Measurements from ENCODE around the gene AKT1.

The AKT1 gene

DNA sequence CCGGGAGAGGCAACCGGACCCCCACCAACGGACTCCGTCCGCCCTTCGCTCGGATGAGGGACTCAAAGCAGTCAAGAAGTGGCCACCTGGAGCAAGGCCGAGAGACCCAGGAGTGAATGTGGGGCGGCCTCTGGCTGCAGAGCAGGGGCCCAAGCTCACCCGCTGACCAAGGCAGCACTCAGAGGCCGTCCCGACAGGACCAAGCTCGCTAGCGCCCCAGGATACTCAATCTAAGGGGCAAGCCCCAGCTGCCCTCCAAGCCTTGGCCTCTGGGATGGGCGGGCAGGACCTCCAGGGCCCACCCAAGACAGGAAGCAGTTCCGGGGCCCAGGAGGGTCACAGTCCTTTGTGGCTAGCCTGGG lies 936 bp downstream of the AKT1 start:
- peak; percentile 73 for DNase-seq (ENCODE audit: low spot score)
- TF ChIP-seq, protein P1, sequence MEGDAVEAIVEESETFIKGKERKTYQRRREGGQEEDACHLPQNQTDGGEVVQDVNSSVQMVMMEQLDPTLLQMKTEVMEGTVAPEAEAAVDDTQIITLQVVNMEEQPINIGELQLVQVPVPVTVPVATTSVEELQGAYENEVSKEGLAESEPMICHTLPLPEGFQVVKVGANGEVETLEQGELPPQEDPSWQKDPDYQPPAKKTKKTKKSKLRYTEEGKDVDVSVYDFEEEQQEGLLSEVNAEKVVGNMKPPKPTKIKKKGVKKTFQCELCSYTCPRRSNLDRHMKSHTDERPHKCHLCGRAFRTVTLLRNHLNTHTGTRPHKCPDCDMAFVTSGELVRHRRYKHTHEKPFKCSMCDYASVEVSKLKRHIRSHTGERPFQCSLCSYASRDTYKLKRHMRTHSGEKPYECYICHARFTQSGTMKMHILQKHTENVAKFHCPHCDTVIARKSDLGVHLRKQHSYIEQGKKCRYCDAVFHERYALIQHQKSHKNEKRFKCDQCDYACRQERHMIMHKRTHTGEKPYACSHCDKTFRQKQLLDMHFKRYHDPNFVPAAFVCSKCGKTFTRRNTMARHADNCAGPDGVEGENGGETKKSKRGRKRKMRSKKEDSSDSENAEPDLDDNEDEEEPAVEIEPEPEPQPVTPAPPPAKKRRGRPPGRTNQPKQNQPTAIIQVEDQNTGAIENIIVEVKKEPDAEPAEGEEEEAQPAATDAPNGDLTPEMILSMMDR (IDR thresholded peaks at IDR 0.05; ENCODE audit: extremely low read depth, insufficient read depth, missing control alignments): no peak
- in situ Hi-C loops (cut with MboI; ENCODE audit: low pct_unique_long_range_greater_than_20kb, low sequenced_read_pairs, unreplicated experiment): no loop called here

DNA sequence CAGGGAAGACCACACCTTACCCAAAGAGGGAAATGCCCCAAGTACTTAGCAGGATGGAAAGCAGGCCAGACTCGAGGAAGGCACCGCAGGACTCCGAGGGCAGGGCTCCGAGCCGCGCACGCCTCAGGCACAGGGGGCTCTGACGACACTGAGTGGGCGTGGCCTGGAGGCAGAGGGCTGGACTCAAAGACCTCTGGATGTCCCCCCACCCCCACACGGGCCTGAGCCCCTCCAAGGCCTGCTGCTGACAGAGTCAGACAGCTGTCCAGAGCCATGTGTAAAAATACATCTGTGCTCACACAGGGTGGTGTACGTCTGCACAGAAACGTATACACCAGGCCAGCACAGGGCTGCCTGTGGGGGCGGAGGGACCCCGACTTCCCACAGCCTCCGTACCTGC lies 1.4 kb downstream of the AKT1 start:
- TF ChIP-seq, protein P1 (IDR thresholded peaks at IDR 0.05; ENCODE audit: extremely low read depth, insufficient read depth, missing control alignments): no peak
- DNase-seq (ENCODE audit: low spot score): peak; percentile 79
- in situ Hi-C loops (cut with MboI; ENCODE audit: low pct_unique_long_range_greater_than_20kb, low sequenced_read_pairs, unreplicated experiment): no loop called here

DNA sequence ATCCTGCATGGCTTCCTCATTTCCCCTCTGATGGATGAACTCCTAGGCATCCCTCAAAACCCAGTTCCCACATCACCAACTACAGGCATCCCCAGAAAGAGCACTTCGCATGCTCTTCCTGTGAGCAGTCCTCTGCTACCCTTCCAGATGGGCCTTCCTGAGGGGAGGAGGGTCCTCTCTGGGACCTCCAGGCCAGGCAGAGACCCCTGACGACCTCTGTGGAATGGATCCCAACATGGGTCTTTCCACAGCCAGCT lies 1.9 kb downstream of the AKT1 start:
- in situ Hi-C loops (cut with MboI; ENCODE audit: low pct_unique_long_range_greater_than_20kb, low sequenced_read_pairs, unreplicated experiment): no loop called here
- no peak for DNase-seq (ENCODE audit: low spot score)
- TF ChIP-seq, protein P1 (IDR thresholded peaks at IDR 0.05; ENCODE audit: extremely low read depth, insufficient read depth, missing control alignments): no peak

GRCh38 chr14:104792945-104793702 lies 2.4 kb downstream of the AKT1 start:
- no peak for DNase-seq (ENCODE audit: low spot score)
- TF ChIP-seq, protein P1 (IDR thresholded peaks at IDR 0.05; ENCODE audit: extremely low read depth, insufficient read depth, missing control alignments): no peak
- in situ Hi-C loops (cut with MboI; ENCODE audit: low pct_unique_long_range_greater_than_20kb, low sequenced_read_pairs, unreplicated experiment): no loop called here

DNA sequence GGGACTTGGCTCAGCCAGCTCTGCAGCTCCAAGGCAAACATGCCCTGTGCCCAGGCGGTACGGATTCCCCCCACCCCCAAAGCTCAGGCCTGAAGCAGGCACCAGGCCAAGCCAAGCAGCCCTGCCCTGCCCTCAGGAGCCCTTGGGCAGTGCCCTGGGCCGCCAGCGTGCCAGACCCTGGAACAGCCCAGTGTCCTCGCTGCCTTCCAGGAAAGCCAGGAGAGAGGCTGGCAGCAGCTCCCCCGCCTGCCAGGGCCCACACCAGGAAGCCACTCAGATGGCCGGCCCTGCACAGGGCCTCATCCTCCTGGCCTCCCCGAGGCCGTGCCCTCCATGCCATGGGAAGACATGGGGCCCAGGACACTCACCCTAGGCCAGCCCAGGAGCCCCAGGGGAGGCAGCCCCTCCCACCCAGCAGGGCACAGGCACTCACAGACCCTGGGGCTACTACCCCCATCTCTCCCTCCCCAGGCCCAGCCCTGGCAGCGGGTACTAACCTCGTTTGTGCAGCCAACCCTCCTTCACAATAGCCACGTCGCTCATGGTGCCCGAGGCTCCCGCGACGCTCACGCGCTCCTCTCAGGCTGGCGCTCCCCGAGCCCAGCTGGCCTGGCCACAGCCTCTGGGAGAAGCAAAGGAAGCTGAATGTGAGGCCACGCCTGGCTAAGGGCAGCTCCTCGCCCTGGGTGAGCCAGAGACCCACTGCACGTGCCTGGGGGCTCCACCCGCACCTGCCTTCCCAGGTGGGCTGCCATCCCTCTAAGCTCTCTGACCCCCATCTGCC lies 3.3 kb downstream of the AKT1 start:
- TF ChIP-seq, protein P1 (IDR thresholded peaks at IDR 0.05; ENCODE audit: extremely low read depth, insufficient read depth, missing control alignments): no peak
- in situ Hi-C loops (cut with MboI; ENCODE audit: low pct_unique_long_range_greater_than_20kb, low sequenced_read_pairs, unreplicated experiment): no loop called here
- no peak for DNase-seq (ENCODE audit: low spot score)

DNA sequence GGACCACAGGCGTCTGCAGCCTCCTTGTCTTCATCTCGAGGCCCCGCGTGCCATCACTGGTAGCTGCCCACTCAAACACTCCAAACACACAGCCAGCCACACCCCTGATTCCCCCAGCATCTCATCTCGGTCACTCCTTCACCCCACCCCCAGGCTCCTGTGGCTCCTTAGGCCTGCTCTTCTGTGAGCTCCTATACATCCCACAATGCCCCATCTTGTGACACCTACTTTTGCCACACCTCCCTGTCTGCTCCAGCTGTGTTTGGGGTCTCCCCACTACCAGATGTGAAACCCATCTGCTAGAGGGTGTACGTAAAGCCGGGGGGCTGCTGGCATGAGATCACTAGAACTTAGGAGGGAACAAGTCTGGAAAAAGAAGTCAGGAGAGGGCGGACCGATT lies 4.1 kb downstream of the AKT1 start:
- in situ Hi-C loops (cut with MboI; ENCODE audit: low pct_unique_long_range_greater_than_20kb, low sequenced_read_pairs, unreplicated experiment): no loop called here
- no peak for DNase-seq (ENCODE audit: low spot score)
- TF ChIP-seq, protein P1 (IDR thresholded peaks at IDR 0.05; ENCODE audit: extremely low read depth, insufficient read depth, missing control alignments): no peak
